ENCODE measurements around the gene RNF223.

GRCh38 chr1:1051127-1051810 lies 22.8 kb downstream of the RNF223 start:
- TF ChIP-seq, protein P1, sequence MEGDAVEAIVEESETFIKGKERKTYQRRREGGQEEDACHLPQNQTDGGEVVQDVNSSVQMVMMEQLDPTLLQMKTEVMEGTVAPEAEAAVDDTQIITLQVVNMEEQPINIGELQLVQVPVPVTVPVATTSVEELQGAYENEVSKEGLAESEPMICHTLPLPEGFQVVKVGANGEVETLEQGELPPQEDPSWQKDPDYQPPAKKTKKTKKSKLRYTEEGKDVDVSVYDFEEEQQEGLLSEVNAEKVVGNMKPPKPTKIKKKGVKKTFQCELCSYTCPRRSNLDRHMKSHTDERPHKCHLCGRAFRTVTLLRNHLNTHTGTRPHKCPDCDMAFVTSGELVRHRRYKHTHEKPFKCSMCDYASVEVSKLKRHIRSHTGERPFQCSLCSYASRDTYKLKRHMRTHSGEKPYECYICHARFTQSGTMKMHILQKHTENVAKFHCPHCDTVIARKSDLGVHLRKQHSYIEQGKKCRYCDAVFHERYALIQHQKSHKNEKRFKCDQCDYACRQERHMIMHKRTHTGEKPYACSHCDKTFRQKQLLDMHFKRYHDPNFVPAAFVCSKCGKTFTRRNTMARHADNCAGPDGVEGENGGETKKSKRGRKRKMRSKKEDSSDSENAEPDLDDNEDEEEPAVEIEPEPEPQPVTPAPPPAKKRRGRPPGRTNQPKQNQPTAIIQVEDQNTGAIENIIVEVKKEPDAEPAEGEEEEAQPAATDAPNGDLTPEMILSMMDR (IDR thresholded peaks at IDR 0.05): no peak
- no peak for TF ChIP-seq EZH2phosphoT487 (IDR thresholded peaks at IDR 0.05)

Data from neural progenitor cell (in vitro differentiated cells).